Measurements from ENCODE around the gene HAUS3.

GRCh38 chr4:2287594-2287915 lies 45.6 kb upstream of the HAUS3 start:
- TF ChIP-seq CTCF (IDR thresholded peaks at IDR 0.05; ENCODE audit: insufficient read depth, low read length) (no peak), POLR2AphosphoS5 (IDR thresholded peaks at IDR 0.05; ENCODE audit: low read depth) (no peak), REST (IDR thresholded peaks at IDR 0.05; ENCODE audit: insufficient replicate concordance, low read depth) (no peak), GABPA (IDR thresholded peaks at IDR 0.05; ENCODE audit: low read depth) (no peak)
